GM21717 (cell line): ENCODE data around the gene PTGDR2.
"Not testable (repeated sequence)": the region's sequence is repeated elsewhere in the genome, so short reads cannot be mapped to it uniquely, and the experiment has no call there.

Experiments
- ATAC-seq: cut with Tn5 transposase; IDR thresholded peaks from one replicate; pipeline ENCODE4 v1.9.1; 2021; ENCODE audit warnings: mild to moderate bottlenecking, moderate library complexity; ENCODE audit not compliant: unreplicated experiment

The PTGDR2 gene

GRCh38 chr11:60842668-60843600 is 12.8 kb downstream of the PTGDR2 start:
- ATAC-seq, result no peak

DNA sequence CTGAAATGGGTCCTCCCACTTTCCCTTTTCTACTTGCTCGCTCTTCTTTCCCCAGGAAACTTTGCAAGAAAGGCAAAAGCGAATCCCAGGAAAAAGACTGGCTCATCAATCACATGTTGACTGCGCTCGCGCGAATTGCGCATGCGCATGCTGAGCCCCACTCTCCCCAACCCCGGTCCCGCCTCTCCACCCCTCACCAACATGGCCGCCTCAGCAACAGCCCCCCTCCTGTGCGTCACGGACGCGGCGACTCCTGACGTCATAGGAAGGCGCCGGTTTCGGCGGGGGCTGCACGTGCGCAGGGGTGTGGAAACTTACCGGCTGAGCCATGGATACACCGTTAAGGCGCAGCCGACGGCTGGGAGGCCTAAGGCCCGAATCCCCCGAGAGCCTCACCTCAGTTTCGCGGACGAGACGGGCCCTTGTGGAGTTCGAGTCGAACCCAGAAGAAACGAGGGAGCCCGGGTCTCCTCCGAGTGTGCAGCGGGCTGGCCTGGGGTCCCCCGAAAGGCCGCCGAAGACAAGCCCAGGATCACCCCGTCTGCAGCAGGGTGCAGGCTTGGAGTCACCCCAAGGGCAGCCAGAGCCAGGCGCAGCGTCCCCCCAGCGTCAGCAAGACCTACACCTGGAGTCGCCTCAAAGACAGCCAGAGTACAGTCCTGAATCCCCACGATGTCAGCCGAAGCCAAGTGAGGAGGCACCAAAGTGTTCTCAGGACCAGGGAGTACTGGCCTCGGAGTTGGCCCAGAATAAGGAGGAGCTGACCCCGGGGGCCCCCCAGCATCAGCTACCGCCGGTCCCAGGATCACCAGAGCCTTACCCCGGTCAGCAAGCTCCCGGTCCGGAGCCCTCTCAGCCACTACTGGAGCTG is 13.7 kb downstream of the PTGDR2 start, which contains the start of gene CCDC86:
CCDC86 (plus strand) TSS at position 317 of the 871 bp plus-strand sequence; CDS start at position 329, 12 bp downstream.
- ATAC-seq, result peak; percentile 63

GRCh38 chr11:60840470-60841430 is 15.0 kb downstream of the PTGDR2 start:
- ATAC-seq, result no peak

DNA sequence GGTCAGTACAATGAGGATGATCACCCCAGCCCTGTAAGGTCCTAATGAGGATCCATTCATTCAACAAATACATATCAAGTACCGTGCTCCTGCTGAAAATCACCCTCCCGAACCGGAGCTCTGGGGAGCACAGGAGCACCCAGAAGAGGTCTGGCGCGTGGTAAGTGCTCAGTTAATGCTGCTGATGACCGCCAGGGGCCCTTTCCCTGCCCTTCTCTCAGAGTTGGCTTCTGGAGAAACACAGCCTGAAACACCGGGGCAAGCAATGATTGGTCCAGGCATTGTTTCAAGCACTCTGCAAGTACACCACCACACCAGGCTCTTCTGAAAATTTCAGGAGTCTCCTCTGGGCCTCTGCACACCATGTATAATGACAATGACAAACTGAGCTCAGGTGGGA is 17.6 kb downstream of the PTGDR2 start:
- no peak for ATAC-seq

GRCh38 chr11:60836866-60837515 is 18.8 kb downstream of the PTGDR2 start:
- no peak for ATAC-seq

DNA sequence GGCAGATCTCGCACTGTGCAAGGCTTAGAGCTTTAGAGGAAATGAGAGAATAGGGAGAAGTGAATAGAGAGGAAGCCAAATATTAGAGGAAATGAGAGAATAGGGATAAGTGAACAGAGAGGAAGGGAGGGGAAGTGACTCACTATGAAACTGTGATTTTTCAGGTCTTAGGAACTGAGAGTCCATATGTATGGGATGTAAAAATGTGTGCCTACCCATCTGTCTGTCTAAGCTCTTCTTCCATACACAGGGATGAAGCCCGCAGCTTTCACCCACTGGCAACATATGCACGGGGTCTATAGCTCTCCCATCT is 20.3 kb downstream of the PTGDR2 start:
- no peak for ATAC-seq

DNA sequence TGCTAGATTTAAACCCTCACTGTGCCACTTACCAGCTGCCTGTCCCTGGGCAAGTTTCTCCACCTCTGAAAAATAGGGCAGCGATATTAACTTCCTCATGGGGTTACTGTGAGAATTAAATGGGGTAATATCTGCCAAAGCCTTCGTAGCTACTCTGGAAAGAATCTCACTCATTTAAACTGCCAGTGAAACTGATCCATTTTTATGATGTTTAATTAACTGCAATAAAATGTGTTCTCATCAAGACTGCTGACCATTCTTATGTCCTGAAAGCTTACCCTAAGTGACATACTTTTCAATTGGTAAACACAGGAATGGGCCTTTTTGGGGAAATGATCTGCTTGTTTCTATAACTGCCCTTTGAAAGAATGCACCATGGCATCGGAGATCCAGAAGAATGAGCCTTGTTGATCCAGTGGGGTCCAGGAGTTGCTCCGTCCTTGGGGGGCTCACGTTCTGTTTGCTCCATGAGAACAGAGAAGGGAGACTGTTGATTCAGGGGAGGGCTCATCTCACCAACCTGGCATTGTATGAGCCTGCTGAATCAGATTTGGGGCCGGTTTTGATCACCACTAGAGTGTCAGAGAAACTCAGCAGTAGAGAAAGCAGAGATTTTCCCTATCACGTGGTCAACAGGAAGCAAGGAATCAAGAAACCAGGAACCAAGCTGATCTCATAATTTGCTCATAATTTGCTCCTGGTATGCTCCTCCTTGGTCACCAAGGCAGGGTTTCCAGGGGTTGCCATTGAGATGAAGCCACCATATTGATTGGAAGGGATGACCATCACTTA is 20.8 kb downstream of the PTGDR2 start:
- no peak for ATAC-seq

DNA sequence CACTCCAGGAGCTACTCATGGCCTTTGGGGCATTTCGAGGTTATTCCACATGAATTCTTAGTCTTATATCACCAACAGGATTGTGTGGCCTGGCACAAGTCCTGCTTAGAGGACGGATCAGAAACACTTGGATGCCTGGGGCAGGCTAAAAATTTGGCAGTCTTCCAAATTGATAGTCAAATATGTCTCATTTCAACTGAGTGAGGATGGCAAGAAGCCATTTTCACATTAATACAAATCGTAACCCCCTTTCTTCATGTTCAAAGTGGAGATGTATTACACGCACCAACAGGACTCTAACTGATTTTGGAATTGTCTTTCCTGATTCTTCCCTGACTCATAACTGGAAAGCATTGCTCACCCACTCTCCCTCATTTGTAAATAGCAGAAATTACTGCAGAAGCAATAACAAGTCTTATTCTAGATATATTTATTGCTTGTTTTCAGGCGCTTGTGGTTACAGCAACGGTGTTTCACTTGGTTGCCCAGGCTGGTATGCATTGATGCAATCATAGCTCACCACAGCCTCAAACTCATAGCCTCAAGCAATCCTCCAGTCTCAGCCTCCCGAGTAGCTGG is 24.2 kb downstream of the PTGDR2 start:
- no peak for ATAC-seq

DNA sequence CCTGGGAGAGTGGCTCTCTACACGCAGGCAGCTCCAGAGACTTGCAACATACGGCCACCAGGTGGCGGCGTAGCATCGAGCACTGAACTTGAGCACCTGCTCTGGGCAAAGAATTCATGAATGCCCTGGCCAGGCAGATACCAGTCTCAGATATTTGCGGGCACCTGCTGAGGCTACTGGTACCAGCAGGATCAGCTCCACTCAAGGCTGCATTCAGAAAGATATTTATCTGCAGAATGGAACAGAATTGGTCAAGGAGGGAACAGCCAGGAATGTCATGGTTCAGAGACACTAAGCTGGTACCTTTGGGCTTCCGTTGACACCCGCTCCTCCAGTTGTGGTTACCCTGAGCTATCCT is 24.6 kb downstream of the PTGDR2 start:
- no peak for ATAC-seq

DNA sequence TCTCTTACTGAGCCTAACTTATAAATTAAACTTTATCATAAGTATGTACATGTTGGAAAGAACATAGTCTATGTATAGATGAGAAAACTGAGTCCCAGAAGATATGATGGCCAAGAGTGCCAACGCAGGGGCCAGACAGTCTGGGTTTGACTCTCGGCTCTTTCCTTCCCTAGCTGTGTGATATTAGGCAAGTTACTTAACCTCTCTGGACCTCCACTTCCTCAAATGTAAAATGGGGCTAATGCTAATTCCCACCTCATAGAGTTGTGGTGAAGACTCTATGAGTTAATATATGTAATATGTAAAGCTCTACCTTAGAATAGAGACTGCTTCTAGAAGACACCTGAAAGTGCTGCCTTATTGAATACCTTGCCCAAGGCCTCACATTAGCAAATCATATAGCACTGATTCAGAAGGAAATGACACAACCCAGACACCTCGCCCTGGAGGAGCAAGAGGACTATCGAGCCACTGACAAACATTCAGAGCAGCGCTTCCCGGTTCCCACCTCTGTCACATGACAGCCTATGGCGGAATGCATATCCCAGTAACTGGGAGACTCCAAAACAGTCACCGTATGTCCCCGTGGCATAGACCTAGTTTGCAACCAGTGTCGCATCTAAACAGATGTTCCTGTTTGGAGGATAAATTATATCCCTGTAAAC is 25.1 kb downstream of the PTGDR2 start:
- no peak for ATAC-seq

DNA sequence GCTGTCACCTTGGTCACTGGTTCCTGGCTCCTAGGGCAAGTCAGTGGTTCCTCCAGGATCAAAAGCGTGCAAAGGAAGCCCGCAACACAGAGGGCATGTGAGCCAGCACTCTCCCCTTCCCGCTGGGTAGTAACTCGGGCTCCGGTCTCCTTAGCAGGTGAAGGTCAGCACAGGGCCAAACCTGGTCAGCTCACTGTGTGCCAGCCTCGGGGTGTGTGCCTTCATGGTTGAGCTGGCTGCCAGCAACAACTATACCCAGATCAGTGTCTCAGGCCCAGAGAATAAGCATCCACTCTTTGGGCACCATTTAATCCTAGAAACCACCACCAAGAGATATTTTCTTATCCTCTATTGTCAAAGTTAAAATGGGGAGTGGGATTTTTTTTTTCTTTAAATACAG is 30.0 kb downstream of the PTGDR2 start:
- ATAC-seq, result no peak

DNA sequence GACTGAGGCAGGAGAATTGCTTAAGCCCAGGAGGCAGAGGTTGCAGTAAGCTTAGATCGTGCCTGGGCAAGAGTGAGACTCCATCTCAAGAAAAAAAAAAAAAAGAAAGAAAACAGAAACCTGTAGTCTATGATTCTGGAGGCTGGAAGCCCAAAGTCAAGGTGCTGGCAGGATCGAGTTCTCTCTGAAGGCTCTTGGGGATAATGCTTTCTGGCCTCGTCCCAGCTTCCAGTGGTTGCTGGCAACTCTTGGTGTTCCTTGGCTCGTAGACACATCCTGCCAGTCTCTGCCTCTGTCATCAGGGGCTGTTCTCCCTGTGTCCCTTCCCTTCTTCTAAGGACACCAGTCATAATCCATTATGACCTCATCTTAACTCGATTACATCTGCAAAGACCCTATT is 30.6 kb downstream of the PTGDR2 start:
- no peak for ATAC-seq

DNA sequence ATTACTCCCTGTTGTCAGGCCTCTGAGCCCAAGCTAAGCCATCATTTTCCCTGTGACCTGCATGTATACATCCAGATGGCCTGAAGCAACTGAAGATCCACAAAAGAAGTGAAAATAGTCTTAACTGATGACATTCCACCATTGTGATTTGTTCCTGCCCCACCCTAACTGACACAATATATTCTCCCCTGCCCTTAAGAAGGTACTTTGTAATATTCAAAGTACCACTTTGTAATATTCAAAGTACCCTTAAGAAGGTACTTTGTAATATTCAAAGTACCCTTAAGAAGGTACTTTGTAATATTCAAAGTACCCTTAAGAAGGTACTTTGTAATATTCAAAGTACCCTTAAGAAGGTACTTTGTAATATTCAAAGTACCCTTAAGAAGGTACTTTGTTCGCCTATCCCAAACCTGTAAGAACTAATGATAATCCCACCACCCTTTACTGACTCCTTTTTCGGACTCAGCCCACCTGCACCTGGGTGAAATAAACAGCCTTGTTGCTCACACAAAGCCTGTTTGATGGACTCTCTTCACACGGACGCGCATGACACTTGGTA is 31.9 kb downstream of the PTGDR2 start:
- not testable (repeated sequence) for ATAC-seq

- ATAC-seq, result no peak
Measured at GRCh38 chr11:60821827-60822599, 33.7 kb downstream of the PTGDR2 start.

DNA sequence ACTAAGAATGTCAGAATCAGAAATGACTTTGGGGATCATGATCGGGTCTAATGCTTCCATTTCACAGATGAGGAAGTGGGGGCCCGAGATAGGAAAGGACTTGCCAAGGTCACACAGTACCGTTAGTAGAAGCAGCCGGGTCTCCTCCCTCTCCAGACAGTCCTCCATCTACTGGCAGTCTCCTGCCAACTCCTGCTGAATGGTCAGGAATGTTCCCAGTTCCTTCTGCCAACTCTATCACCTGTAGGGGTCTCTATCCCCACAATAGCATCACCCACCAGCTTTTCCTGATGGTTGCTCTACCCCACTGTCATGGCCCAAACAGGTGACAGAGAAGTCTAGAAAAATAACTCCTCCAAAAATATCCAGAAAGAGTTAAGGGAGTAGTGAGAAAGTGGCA is 37.7 kb downstream of the PTGDR2 start:
- no peak for ATAC-seq

GRCh38 chr11:60816590-60817157 is 39.1 kb downstream of the PTGDR2 start:
- ATAC-seq, result no peak

- no peak for ATAC-seq
Measured at GRCh38 chr11:60814112-60814511, 41.6 kb downstream of the PTGDR2 start.
